Stimulated activated naive B cell treated with anti-CD40 and anti-IgM and Interleukin-4, amounts not matched to agents 10 μg/mL and 1 μg/mL and 100 μg/mL, for 72 hours (primary cell): Measurements from ENCODE around the gene UBAP2L.
"Not testable (repeated sequence)": the region's sequence is repeated elsewhere in the genome, so short reads cannot be mapped to it uniquely, and the experiment has no call there.

Experiments
- ATAC-seq, 2 donors: fragments of 150-1000 bp; cut with Tn5 transposase; replicated peaks; 2 replicates each; pipeline ENCODE4 v1.10.0; 2021; ENCODE audit warnings: moderate library complexity in 1 of 2
- DNase-seq: peaks from one replicate; pipeline ENCODE4 v3.0.0; 2021
- H3K27ac Mint-ChIP-seq: one replicate; pipeline ENCODE4 v1.8.0; 2022; ENCODE audit warnings: mild to moderate bottlenecking, mixed read lengths
- H3K27me3 Mint-ChIP-seq, 2 donors: one replicate each; pipeline ENCODE4 v1.8.0; 2022; ENCODE audit warnings: mixed read lengths in 2 of 2
- H3K36me3 Mint-ChIP-seq, 2 donors: one replicate each; pipeline ENCODE4 v1.8.0; 2022; ENCODE audit warnings: mixed read lengths in 2 of 2, mild to moderate bottlenecking in 1 of 2
- H3K4me1 Mint-ChIP-seq, 2 donors: one replicate each; pipeline ENCODE4 v1.8.0; 2022; ENCODE audit warnings: mixed read lengths in 2 of 2, mild to moderate bottlenecking in 1 of 2
- H3K4me3 Mint-ChIP-seq, 2 donors: one replicate each; pipeline ENCODE4 v1.8.0; 2022; ENCODE audit warnings: mild to moderate bottlenecking in 2 of 2, mixed read lengths in 2 of 2, moderate library complexity in 1 of 2
- H3K9me3 Mint-ChIP-seq, 2 donors: one replicate each; pipeline ENCODE4 v1.8.0; 2022; ENCODE audit warnings: mixed read lengths in 2 of 2, mild to moderate bottlenecking in 1 of 2

Gene UBAP2L

GRCh38 chr1:154186852-154187501 lies 33.8 kb upstream of the UBAP2L start:
- DNase-seq (no peak), ATAC-seq (no peak)
- H3K27ac Mint-ChIP-seq, result no peak overlapping the region

GRCh38 chr1:154190550-154190949 lies 30.2 kb upstream of the UBAP2L start:
- H3K9me3 Mint-ChIP-seq, result no peaks in the 10 kb centered on the region
- no peaks in the 10 kb centered on the region for H3K36me3 Mint-ChIP-seq
- H3K27ac Mint-ChIP-seq, result no peak overlapping the region
- ATAC-seq (no peak), DNase-seq (no peak)
- peaks cover 9 to 16% of the 10 kb centered on the region in 2 donors for H3K4me1 Mint-ChIP-seq
- H3K4me3 Mint-ChIP-seq, result no peak overlapping the region
- H3K27me3 Mint-ChIP-seq, result peaks cover 26 to 31% of the 10 kb centered on the region in 2 donors

More at GRCh38 chr1:154186852-154187501, 33.8 kb upstream of the UBAP2L start:
- Mint-ChIP-seq H3K4me3 (no peak overlapping the region), H3K4me1 (peaks cover 5 to 8% of the 10 kb centered on the region in 2 donors), H3K9me3 (no peaks in the 10 kb centered on the region), H3K36me3 (peaks cover 9 to 10% of the 10 kb centered on the region in 2 donors), H3K27me3 (peaks cover 10 to 11% of the 10 kb centered on the region in 2 donors)

- H3K36me3 Mint-ChIP-seq, result no peaks in the 10 kb centered on the region
- H3K4me1 Mint-ChIP-seq, result peaks cover 9 to 16% of the 10 kb centered on the region in 2 donors
- H3K9me3 Mint-ChIP-seq, result no peaks in the 10 kb centered on the region
- peak; percentile 59 to 80 for ATAC-seq
- peaks cover 26 to 31% of the 10 kb centered on the region in 2 donors for H3K27me3 Mint-ChIP-seq
- no peak within 1 kb of the TSS for H3K27ac Mint-ChIP-seq
- DNase-seq, result no peak
- H3K4me3 Mint-ChIP-seq, result no peak within 1 kb of the TSS
These were observed 28.7 kb upstream of the UBAP2L start, which contains the start of gene TPM3 for GRCh38 chr1:154191990-154192461. Gene TPM3 (minus strand): TSS chr1:154192100. CDS start chr1:154192018, 82 bp downstream.

GRCh38 chr1:154192476-154192875 lies 28.3 kb upstream of the UBAP2L start:
- ATAC-seq (no peak), DNase-seq (no peak)
- H3K9me3 Mint-ChIP-seq, result no peaks in the 10 kb centered on the region
- peaks cover 9 to 16% of the 10 kb centered on the region in 2 donors for H3K4me1 Mint-ChIP-seq
- H3K36me3 Mint-ChIP-seq, result no peaks in the 10 kb centered on the region
- peaks cover 26 to 31% of the 10 kb centered on the region in 2 donors for H3K27me3 Mint-ChIP-seq
- H3K27ac Mint-ChIP-seq, result no peak overlapping the region
- H3K4me3 Mint-ChIP-seq, result no peak overlapping the region

- DNase-seq, result no peak
- no peak for ATAC-seq
- H3K27ac Mint-ChIP-seq, result no peak overlapping the region
These were observed 26.9 kb upstream of the UBAP2L start for GRCh38 chr1:154193821-154194220.

GRCh38 chr1:154198756-154199562 lies 21.8 kb upstream of the UBAP2L start:
- Mint-ChIP-seq H3K9me3 (no peaks in the 10 kb centered on the region), H3K4me1 (peaks cover 0 to 6% of the 10 kb centered on the region in 2 donors), H3K4me3 (no peak overlapping the region), H3K27me3 (peaks cover 2 to 4% of the 10 kb centered on the region in 2 donors), H3K36me3 (no peaks in the 10 kb centered on the region), H3K27ac (no peak overlapping the region)
- DNase-seq (peak; percentile 20), ATAC-seq (peak; percentile 69 to 75)

More at GRCh38 chr1:154193821-154194220, 26.9 kb upstream of the UBAP2L start:
- Mint-ChIP-seq H3K36me3 (no peaks in the 10 kb centered on the region), H3K4me1 (peaks cover 9 to 16% of the 10 kb centered on the region in 2 donors), H3K9me3 (no peaks in the 10 kb centered on the region), H3K4me3 (no peak overlapping the region), H3K27me3 (peaks cover 26 to 31% of the 10 kb centered on the region in 2 donors)

GRCh38 chr1:154199563-154199879 lies 21.2 kb upstream of the UBAP2L start:
- no peak overlapping the region for H3K27ac Mint-ChIP-seq
- DNase-seq, result no peak
- H3K4me1 Mint-ChIP-seq, result no peaks in the 10 kb centered on the region
- H3K9me3 Mint-ChIP-seq, result no peaks in the 10 kb centered on the region
- no peaks in the 10 kb centered on the region for H3K27me3 Mint-ChIP-seq
- H3K36me3 Mint-ChIP-seq, result no peaks in the 10 kb centered on the region
- ATAC-seq, result no peak
- H3K4me3 Mint-ChIP-seq, result no peak overlapping the region

- not testable (repeated sequence) for H3K4me3 Mint-ChIP-seq, H3K9me3 Mint-ChIP-seq, H3K27me3 Mint-ChIP-seq, DNase-seq, ATAC-seq
- Mint-ChIP-seq H3K27ac (peak overlapping the region; percentile 33), H3K36me3 (peaks cover 31 to 44% of the 10 kb centered on the region in 2 donors), H3K4me1 (peaks cover 8 to 11% of the 10 kb centered on the region in 2 donors)
These were observed 15.0 kb upstream of the UBAP2L start for GRCh38 chr1:154205778-154206177.

- no peaks in the 10 kb centered on the region for H3K27me3 Mint-ChIP-seq
- H3K36me3 Mint-ChIP-seq, result peaks cover 31 to 44% of the 10 kb centered on the region in 2 donors
- peak; percentile 59 to 73 for ATAC-seq
- peak within 1 kb of the TSS; percentile 33 for H3K27ac Mint-ChIP-seq
- DNase-seq, result no peak
- no peaks in the 10 kb centered on the region for H3K9me3 Mint-ChIP-seq
- H3K4me1 Mint-ChIP-seq, result peaks cover 8 to 11% of the 10 kb centered on the region in 2 donors
- H3K4me3 Mint-ChIP-seq, result no peak within 1 kb of the TSS
These were observed 14.6 kb upstream of the UBAP2L start, which contains the start of gene CFAP141 for GRCh38 chr1:154206196-154206595. Gene CFAP141 (minus strand): TSS chr1:154206333. CDS start chr1:154206307, 26 bp downstream.

- peak overlapping the region; percentile 89 for H3K27ac Mint-ChIP-seq
- DNase-seq, result no peak
- H3K4me1 Mint-ChIP-seq, result peaks cover 8 to 11% of the 10 kb centered on the region in 2 donors
- H3K27me3 Mint-ChIP-seq, result no peaks in the 10 kb centered on the region
- H3K9me3 Mint-ChIP-seq, result no peaks in the 10 kb centered on the region
- no peak for ATAC-seq
- no peak overlapping the region for H3K4me3 Mint-ChIP-seq
- H3K36me3 Mint-ChIP-seq, result peaks cover 36 to 49% of the 10 kb centered on the region in 2 donors
These were observed 13.5 kb upstream of the UBAP2L start for GRCh38 chr1:154207262-154207661.

GRCh38 chr1:154208677-154209388 lies 11.9 kb upstream of the UBAP2L start:
- Mint-ChIP-seq H3K4me3 (no peak overlapping the region), H3K9me3 (no peaks in the 10 kb centered on the region), H3K36me3 (peaks cover 36 to 53% of the 10 kb centered on the region in 2 donors), H3K27me3 (no peaks in the 10 kb centered on the region), H3K27ac (no peak overlapping the region), H3K4me1 (peaks cover 8 to 11% of the 10 kb centered on the region in 2 donors)
- ATAC-seq, result no peak
- DNase-seq, result no peak

GRCh38 chr1:154212083-154212482 lies 8.7 kb upstream of the UBAP2L start:
- H3K4me3 Mint-ChIP-seq, result no peak overlapping the region
- H3K27me3 Mint-ChIP-seq, result no peaks in the 10 kb centered on the region
- no peak overlapping the region for H3K27ac Mint-ChIP-seq
- peaks cover 6 to 17% of the 10 kb centered on the region in 2 donors for H3K4me1 Mint-ChIP-seq
- H3K9me3 Mint-ChIP-seq, result no peaks in the 10 kb centered on the region
- no peak for ATAC-seq
- no peak for DNase-seq
- peaks cover 27 to 42% of the 10 kb centered on the region in 2 donors for H3K36me3 Mint-ChIP-seq

GRCh38 chr1:154213274-154213673 lies 7.5 kb upstream of the UBAP2L start:
- Mint-ChIP-seq H3K4me1 (peaks cover 5 to 22% of the 10 kb centered on the region in 2 donors), H3K4me3 (no peak overlapping the region), H3K27me3 (no peaks in the 10 kb centered on the region), H3K27ac (no peak overlapping the region), H3K9me3 (no peaks in the 10 kb centered on the region), H3K36me3 (peaks cover 27 to 43% of the 10 kb centered on the region in 2 donors)
- ATAC-seq (no peak), DNase-seq (no peak)

- no peak for ATAC-seq
These were observed 2.2 kb upstream of the UBAP2L start for GRCh38 chr1:154218545-154218944.

More at GRCh38 chr1:154218545-154218944, 2.2 kb upstream of the UBAP2L start:
- peaks cover 34 to 45% of the 10 kb centered on the region in 2 donors for H3K36me3 Mint-ChIP-seq
- no peaks in the 10 kb centered on the region for H3K9me3 Mint-ChIP-seq
- H3K4me1 Mint-ChIP-seq, result peaks cover 20 to 50% of the 10 kb centered on the region in 2 donors
- no peak for DNase-seq
- H3K27me3 Mint-ChIP-seq, result no peaks in the 10 kb centered on the region
- peak overlapping the region; percentile 33 for H3K27ac Mint-ChIP-seq
- H3K4me3 Mint-ChIP-seq, result peak overlapping the region; percentile 95 to 96
